ENCODE measurements around the gene MED9. TPM values are rescaled to one million over a fixed set of nuclear protein-coding genes. Genes with fewer than 3 reads are reported as not detected.
"Not testable (repeated sequence)": the region's sequence is repeated elsewhere in the genome, so short reads cannot be mapped to it uniquely, and the experiment has no call there.

The MED9 gene
- total RNA-seq, 1 donor from 2014 or later, result 20.1 TPM

- H3K4me3 Mint-ChIP-seq, result no peak overlapping the region
- H3K27ac Mint-ChIP-seq, result no peak overlapping the region
- H3K36me3 Mint-ChIP-seq, result no peaks in the 10 kb centered on the region
- no peaks in the 10 kb centered on the region for H3K9me3 Mint-ChIP-seq
- no peak for DNase-seq (ENCODE audit: low spot score in 2 of 2, unreplicated experiment in 2 of 2)
- TF ChIP-seq CTCF (IDR thresholded peaks at IDR 0.05; ENCODE audit: unreplicated experiment), result no peak
- peaks cover 1% of the 10 kb centered on the region for H3K4me1 Mint-ChIP-seq
- peaks cover 1% of the 10 kb centered on the region for H3K27me3 Mint-ChIP-seq (ENCODE audit: low read depth)
These were observed 28.7 kb upstream of the MED9 start for GRCh38 chr17:17448076-17448475.

- TF ChIP-seq CTCF (IDR thresholded peaks at IDR 0.05; ENCODE audit: unreplicated experiment), result no peak
- H3K27ac Mint-ChIP-seq, result no peak overlapping the region
These were observed 28.1 kb upstream of the MED9 start for GRCh38 chr17:17448723-17449122.

GRCh38 chr17:17453088-17453487 lies 23.7 kb upstream of the MED9 start:
- no peak for TF ChIP-seq CTCF (IDR thresholded peaks at IDR 0.05; ENCODE audit: unreplicated experiment)
- no peak for DNase-seq (ENCODE audit: low spot score in 2 of 2, unreplicated experiment in 2 of 2)
- H3K27me3 Mint-ChIP-seq (ENCODE audit: low read depth), result peaks cover 20% of the 10 kb centered on the region
- no peaks in the 10 kb centered on the region for H3K4me1 Mint-ChIP-seq
- no peak overlapping the region for H3K4me3 Mint-ChIP-seq
- H3K36me3 Mint-ChIP-seq, result no peaks in the 10 kb centered on the region
- no peaks in the 10 kb centered on the region for H3K9me3 Mint-ChIP-seq
- no peak overlapping the region for H3K27ac Mint-ChIP-seq

More at GRCh38 chr17:17448723-17449122, 28.1 kb upstream of the MED9 start:
- Mint-ChIP-seq H3K9me3 (no peaks in the 10 kb centered on the region), H3K36me3 (no peaks in the 10 kb centered on the region), H3K27me3 (ENCODE audit: low read depth) (peaks cover 1% of the 10 kb centered on the region), H3K4me1 (peaks cover 1% of the 10 kb centered on the region), H3K4me3 (no peak overlapping the region)
- DNase-seq (ENCODE audit: low spot score in 2 of 2, unreplicated experiment in 2 of 2), result no peak

- TF ChIP-seq CTCF (IDR thresholded peaks at IDR 0.05; ENCODE audit: unreplicated experiment), result no peak
- no peaks in the 10 kb centered on the region for H3K9me3 Mint-ChIP-seq
- H3K27ac Mint-ChIP-seq, result no peak overlapping the region
- H3K27me3 Mint-ChIP-seq (ENCODE audit: low read depth), result peaks cover 20% of the 10 kb centered on the region
- H3K4me1 Mint-ChIP-seq, result no peaks in the 10 kb centered on the region
- H3K36me3 Mint-ChIP-seq, result no peaks in the 10 kb centered on the region
- no peak for DNase-seq (ENCODE audit: low spot score in 2 of 2, unreplicated experiment in 2 of 2)
- no peak overlapping the region for H3K4me3 Mint-ChIP-seq
These were observed 22.5 kb upstream of the MED9 start for GRCh38 chr17:17454276-17454675.

- not testable (repeated sequence) for H3K27ac Mint-ChIP-seq; H3K9me3 Mint-ChIP-seq; H3K36me3 Mint-ChIP-seq; H3K4me3 Mint-ChIP-seq; DNase-seq (ENCODE audit: low spot score in 2 of 2, unreplicated experiment in 2 of 2); H3K4me1 Mint-ChIP-seq
- H3K27me3 Mint-ChIP-seq (ENCODE audit: low read depth), result peaks cover 20% of the 10 kb centered on the region
These were observed 22.1 kb upstream of the MED9 start for GRCh38 chr17:17454700-17455099.

- H3K9me3 Mint-ChIP-seq, result peaks cover 4% of the 10 kb centered on the region
- no peak overlapping the region for H3K27ac Mint-ChIP-seq
- H3K4me3 Mint-ChIP-seq, result no peak overlapping the region
- peaks cover 20% of the 10 kb centered on the region for H3K27me3 Mint-ChIP-seq (ENCODE audit: low read depth)
- no peaks in the 10 kb centered on the region for H3K4me1 Mint-ChIP-seq
- no peaks in the 10 kb centered on the region for H3K36me3 Mint-ChIP-seq
- no peak for TF ChIP-seq CTCF (IDR thresholded peaks at IDR 0.05; ENCODE audit: unreplicated experiment)
- no peak for DNase-seq (ENCODE audit: low spot score in 2 of 2, unreplicated experiment in 2 of 2)
These were observed 21.6 kb upstream of the MED9 start for GRCh38 chr17:17455173-17455572.
